ENCODE results near the gene DNPH1. TPM values are rescaled to one million over a fixed set of nuclear protein-coding genes. Genes with fewer than 3 reads are reported as not detected.

Gene DNPH1
- total and polyA plus RNA-seq, 2 donors (not counting 3 experiments of a cell fraction or from before 2014, with no cell fraction given), result 37.7 to 120 TPM

GRCh38 chr6:43181621-43181941 lies 47.7 kb downstream of the DNPH1 start:
- Histone ChIP-seq H3K36me3 (ENCODE audit: control insufficient read depth in 2 of 2, extremely low read depth in 1 of 2, insufficient read depth in 2 of 2, low read length in 2 of 2) (peaks cover 10 to 29% of the 10 kb centered on the region in 2 experiments), H3K4me1 (ENCODE audit: control insufficient read depth, extremely low read depth, insufficient read depth, low read length) (peaks cover 17% of the 10 kb centered on the region), H4K20me1 (replicated peaks; ENCODE audit: control insufficient read depth, extremely low read depth, insufficient read depth, low read length) (no peaks in the 10 kb centered on the region), H3K4me2 (ENCODE audit: insufficient read depth, low read length) (peak overlapping the region; percentile 67), H3K27ac (ENCODE audit: insufficient read depth, low read depth, low read length) (no peak overlapping the region), H3K9me3 (replicated peaks; ENCODE audit: control insufficient read depth, insufficient read depth, low read length) (no peaks in the 10 kb centered on the region), H2AFZ (ENCODE audit: low read depth, low read length) (peak overlapping the region; percentile 75), H3K27me3 (ENCODE audit: control insufficient read depth in 2 of 2, insufficient read depth in 2 of 2, low read length in 2 of 2) (no peaks in the 10 kb centered on the region), H3K4me3 (replicated peaks in 1 of 3; ENCODE audit: insufficient read depth in 1 of 3, low read depth in 1 of 3, low read length in 3 of 3) (peak overlapping the region; percentile 49 to 92 (median 78)), H3K9ac (replicated peaks; ENCODE audit: extremely low read depth, insufficient read depth, low read length) (peak overlapping the region; percentile 61), H3K9me1 (replicated peaks; ENCODE audit: control insufficient read depth, extremely low read depth, insufficient read depth, low read length) (no peaks in the 10 kb centered on the region), H3K79me2 (ENCODE audit: control insufficient read depth, insufficient read depth, low read length) (peaks cover 2% of the 10 kb centered on the region)
- dilution Hi-C loops (cut with MboI; ENCODE audit: extremely low pct_ligation_motif_present, low sequenced_read_pairs), result no loop called here
- no TSS peak for BruUV-seq (replicated peaks)
- ChIA-PET CTCF (interaction anchor here (1.2 kb wide), 1 partner anchor 11 kb away, joined by 8 read pairs; no protein-coding TSS in a partner anchor), POLR2A (no interaction called here)
- FAIRE-seq, result no peak
- intact Hi-C loops (cut with micrococcal nuclease), result no loop called here
- TF ChIP-seq POLR2AphosphoS5 (IDR thresholded peaks at IDR 0.05; ENCODE audit: insufficient read depth, low read depth, low read length), result no peak
- DNase-seq (ENCODE audit: low read depth, low spot score), result no peak

- H3K79me2 ChIP-seq (ENCODE audit: control insufficient read depth, insufficient read depth, low read length), result peaks cover 7% of the 10 kb centered on the region
- no peak for FAIRE-seq
- no peaks in the 10 kb centered on the region for H3K27me3 ChIP-seq (ENCODE audit: control insufficient read depth in 2 of 2, insufficient read depth in 2 of 2, low read length in 2 of 2)
- POLR2A ChIA-PET, result interaction anchor here (0.6 kb wide), 1 partner anchor 32 kb away, joined by 3 read pairs; no protein-coding TSS in a partner anchor
- H2AFZ ChIP-seq (ENCODE audit: low read depth, low read length), result no peak overlapping the region
- H3K4me3 ChIP-seq (replicated peaks in 1 of 3; ENCODE audit: insufficient read depth in 1 of 3, low read depth in 1 of 3, low read length in 3 of 3), result no peak overlapping the region
- H3K9ac ChIP-seq (replicated peaks; ENCODE audit: extremely low read depth, insufficient read depth, low read length), result no peak overlapping the region
- no peaks in the 10 kb centered on the region for H3K9me3 ChIP-seq (replicated peaks; ENCODE audit: control insufficient read depth, insufficient read depth, low read length)
- CTCF ChIA-PET, result no interaction called here
- DNase-seq (ENCODE audit: low read depth, low spot score), result no peak
- intact Hi-C loops (cut with micrococcal nuclease) (no loop called here), dilution Hi-C loops (cut with MboI; ENCODE audit: extremely low pct_ligation_motif_present, low sequenced_read_pairs) (no loop called here)
- no peak overlapping the region for H3K4me2 ChIP-seq (ENCODE audit: insufficient read depth, low read length)
- TF ChIP-seq MAX (IDR thresholded peaks at IDR 0.05; ENCODE audit: insufficient read depth, insufficient read length), result no peak
- no peak for TF ChIP-seq EZH2 (IDR thresholded peaks at IDR 0.05; ENCODE audit: borderline replicate concordance, low read depth, low read length, severe bottlenecking)
- TF ChIP-seq GATA2 (IDR thresholded peaks at IDR 0.05; ENCODE audit: insufficient read depth, insufficient read length, low read depth, low read length), result no peak
- no peak for TF ChIP-seq FOS (IDR thresholded peaks at IDR 0.05; ENCODE audit: borderline replicate concordance, insufficient read depth, low read length)
- TF ChIP-seq, protein P1, sequence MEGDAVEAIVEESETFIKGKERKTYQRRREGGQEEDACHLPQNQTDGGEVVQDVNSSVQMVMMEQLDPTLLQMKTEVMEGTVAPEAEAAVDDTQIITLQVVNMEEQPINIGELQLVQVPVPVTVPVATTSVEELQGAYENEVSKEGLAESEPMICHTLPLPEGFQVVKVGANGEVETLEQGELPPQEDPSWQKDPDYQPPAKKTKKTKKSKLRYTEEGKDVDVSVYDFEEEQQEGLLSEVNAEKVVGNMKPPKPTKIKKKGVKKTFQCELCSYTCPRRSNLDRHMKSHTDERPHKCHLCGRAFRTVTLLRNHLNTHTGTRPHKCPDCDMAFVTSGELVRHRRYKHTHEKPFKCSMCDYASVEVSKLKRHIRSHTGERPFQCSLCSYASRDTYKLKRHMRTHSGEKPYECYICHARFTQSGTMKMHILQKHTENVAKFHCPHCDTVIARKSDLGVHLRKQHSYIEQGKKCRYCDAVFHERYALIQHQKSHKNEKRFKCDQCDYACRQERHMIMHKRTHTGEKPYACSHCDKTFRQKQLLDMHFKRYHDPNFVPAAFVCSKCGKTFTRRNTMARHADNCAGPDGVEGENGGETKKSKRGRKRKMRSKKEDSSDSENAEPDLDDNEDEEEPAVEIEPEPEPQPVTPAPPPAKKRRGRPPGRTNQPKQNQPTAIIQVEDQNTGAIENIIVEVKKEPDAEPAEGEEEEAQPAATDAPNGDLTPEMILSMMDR (IDR thresholded peaks at IDR 0.05; ENCODE audit: extremely low read depth in 1 of 2, insufficient read depth in 1 of 2, low read depth in 1 of 2, low read length in 2 of 2), result no peak
- TF ChIP-seq MYC (IDR thresholded peaks at IDR 0.05; ENCODE audit: low read depth, low read length), result no peak
- TF ChIP-seq POLR2AphosphoS5 (IDR thresholded peaks at IDR 0.05; ENCODE audit: insufficient read depth, low read depth, low read length), result no peak
- no peak for TF ChIP-seq JUN (IDR thresholded peaks at IDR 0.05; ENCODE audit: borderline replicate concordance, insufficient read depth, insufficient read length, low read depth)
- no peak for TF ChIP-seq POLR2A (IDR thresholded peaks at IDR 0.05; ENCODE audit: low read depth, low read length)
- peaks cover 11 to 35% of the 10 kb centered on the region in 2 experiments for H3K36me3 ChIP-seq (ENCODE audit: control insufficient read depth in 2 of 2, extremely low read depth in 1 of 2, insufficient read depth in 2 of 2, low read length in 2 of 2)
- H4K20me1 ChIP-seq (replicated peaks; ENCODE audit: control insufficient read depth, extremely low read depth, insufficient read depth, low read length), result no peaks in the 10 kb centered on the region
- no peaks in the 10 kb centered on the region for H3K9me1 ChIP-seq (replicated peaks; ENCODE audit: control insufficient read depth, extremely low read depth, insufficient read depth, low read length)
- peaks cover 17% of the 10 kb centered on the region for H3K4me1 ChIP-seq (ENCODE audit: control insufficient read depth, extremely low read depth, insufficient read depth, low read length)
- H3K27ac ChIP-seq (ENCODE audit: insufficient read depth, low read depth, low read length), result no peak overlapping the region
- no TSS peak for BruUV-seq (replicated peaks)
Observed at GRCh38 chr6:43180985-43181384, 48.3 kb downstream of the DNPH1 start.
